ENCODE data around the gene NHERF1. TPM values are rescaled to one million over a fixed set of nuclear protein-coding genes. Genes with fewer than 3 reads are reported as not detected.

The NHERF1 gene
- total and polyA plus RNA-seq, 2 of the 13 experiments (the other 11 are each of a cell fraction or from before 2014, with no cell fraction given): 169 to 269 TPM

DNA sequence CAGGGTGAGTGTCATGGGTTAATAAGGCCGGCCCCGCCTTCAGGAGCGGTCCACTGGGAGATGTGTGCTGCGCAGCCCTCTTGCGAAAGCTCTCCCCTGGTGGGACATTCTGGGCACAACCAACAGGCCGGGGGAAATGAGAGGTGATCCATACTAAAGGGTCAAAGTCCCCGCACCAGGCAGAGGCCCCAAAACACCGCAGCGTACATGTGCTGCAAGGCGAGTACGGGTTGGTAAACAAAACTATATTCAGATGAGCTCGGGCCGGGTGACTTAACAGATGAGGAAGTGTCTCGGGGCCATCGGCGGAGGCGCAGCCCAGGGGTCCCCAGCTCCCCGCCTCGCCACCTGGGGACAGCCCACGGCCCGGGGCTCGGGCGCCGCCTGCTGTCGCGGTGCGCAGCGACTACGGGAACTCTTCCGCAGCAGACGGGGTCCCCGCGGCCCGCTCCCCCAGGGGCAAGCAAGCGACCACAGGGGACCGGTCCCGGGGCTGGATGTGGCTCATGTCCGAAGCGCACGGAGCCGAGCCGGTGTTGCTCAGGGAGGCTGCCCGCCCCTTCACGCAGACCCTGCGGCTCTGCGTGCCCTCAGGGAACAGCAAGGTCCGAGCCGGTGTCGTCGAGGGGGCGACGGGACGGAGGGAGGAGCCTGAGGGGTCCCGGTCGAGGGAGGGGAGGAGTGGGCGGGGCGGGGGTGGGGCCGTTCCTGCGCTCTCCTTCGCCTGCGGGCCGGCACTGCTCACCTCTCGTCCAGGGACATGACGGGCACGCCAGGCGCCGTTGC is 11.7 kb upstream of the NHERF1 start, which contains the start of gene RAB37 (continued):
- peak; percentile 81; the same call in 1 of the 2 replicates for TF ChIP-seq MTA1 (CRISPR knock-in tag; IDR thresholded peaks at IDR 0.05; ENCODE audit: borderline replicate concordance)
- TF ChIP-seq MTF1 (CRISPR knock-in tag; IDR thresholded peaks at IDR 0.05): no peak
- TF ChIP-seq SMAD3 (CRISPR knock-in tag; IDR thresholded peaks at IDR 0.05): peak; percentile 90
- no peak for TF ChIP-seq TP53 (CRISPR knock-in tag; conservative IDR thresholded peaks at IDR 0.05)
- TF ChIP-seq XRCC5 (optimal IDR thresholded peaks at IDR 0.05; ENCODE audit: low read length): peak; percentile 95
- peak; percentile 92 for TF ChIP-seq BHLHE40 (IDR thresholded peaks at IDR 0.05; ENCODE audit: low read length)
- TF ChIP-seq RXRB (CRISPR knock-in tag; IDR thresholded peaks at IDR 0.05; ENCODE audit: borderline replicate concordance): peak; percentile 84
- no peak for TF ChIP-seq REL (CRISPR knock-in tag; conservative IDR thresholded peaks at IDR 0.05)
- TF ChIP-seq, protein P1, sequence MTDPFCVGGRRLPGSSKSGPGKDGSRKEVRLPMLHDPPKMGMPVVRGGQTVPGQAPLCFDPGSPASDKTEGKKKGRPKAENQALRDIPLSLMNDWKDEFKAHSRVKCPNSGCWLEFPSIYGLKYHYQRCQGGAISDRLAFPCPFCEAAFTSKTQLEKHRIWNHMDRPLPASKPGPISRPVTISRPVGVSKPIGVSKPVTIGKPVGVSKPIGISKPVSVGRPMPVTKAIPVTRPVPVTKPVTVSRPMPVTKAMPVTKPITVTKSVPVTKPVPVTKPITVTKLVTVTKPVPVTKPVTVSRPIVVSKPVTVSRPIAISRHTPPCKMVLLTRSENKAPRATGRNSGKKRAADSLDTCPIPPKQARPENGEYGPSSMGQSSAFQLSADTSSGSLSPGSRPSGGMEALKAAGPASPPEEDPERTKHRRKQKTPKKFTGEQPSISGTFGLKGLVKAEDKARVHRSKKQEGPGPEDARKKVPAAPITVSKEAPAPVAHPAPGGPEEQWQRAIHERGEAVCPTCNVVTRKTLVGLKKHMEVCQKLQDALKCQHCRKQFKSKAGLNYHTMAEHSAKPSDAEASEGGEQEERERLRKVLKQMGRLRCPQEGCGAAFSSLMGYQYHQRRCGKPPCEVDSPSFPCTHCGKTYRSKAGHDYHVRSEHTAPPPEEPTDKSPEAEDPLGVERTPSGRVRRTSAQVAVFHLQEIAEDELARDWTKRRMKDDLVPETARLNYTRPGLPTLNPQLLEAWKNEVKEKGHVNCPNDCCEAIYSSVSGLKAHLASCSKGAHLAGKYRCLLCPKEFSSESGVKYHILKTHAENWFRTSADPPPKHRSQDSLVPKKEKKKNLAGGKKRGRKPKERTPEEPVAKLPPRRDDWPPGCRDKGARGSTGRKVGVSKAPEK (CRISPR knock-in tag; IDR thresholded peaks at IDR 0.05; ENCODE audit: borderline replicate concordance): no peak
- TF ChIP-seq, protein P2, sequence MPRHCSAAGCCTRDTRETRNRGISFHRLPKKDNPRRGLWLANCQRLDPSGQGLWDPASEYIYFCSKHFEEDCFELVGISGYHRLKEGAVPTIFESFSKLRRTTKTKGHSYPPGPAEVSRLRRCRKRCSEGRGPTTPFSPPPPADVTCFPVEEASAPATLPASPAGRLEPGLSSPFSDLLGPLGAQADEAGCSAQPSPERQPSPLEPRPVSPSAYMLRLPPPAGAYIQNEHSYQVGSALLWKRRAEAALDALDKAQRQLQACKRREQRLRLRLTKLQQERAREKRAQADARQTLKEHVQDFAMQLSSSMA (CRISPR knock-in tag; IDR thresholded peaks at IDR 0.05): no peak
- TF ChIP-seq, protein P3, sequence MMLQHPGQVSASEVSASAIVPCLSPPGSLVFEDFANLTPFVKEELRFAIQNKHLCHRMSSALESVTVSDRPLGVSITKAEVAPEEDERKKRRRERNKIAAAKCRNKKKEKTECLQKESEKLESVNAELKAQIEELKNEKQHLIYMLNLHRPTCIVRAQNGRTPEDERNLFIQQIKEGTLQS (CRISPR knock-in tag; IDR thresholded peaks at IDR 0.05): no peak; the same call in 1 of the 2 replicates
- peak; percentile 40; the same call in 1 of the 2 replicates for TF ChIP-seq DR1 (CRISPR knock-in tag; IDR thresholded peaks at IDR 0.05)
- TF ChIP-seq ONECUT2 (CRISPR knock-in tag; IDR thresholded peaks at IDR 0.05): peak; percentile 86
- TF ChIP-seq ZNF674 (CRISPR knock-in tag; IDR thresholded peaks at IDR 0.05; ENCODE audit: low read depth): no peak
- TF ChIP-seq FOXP1 (IDR thresholded peaks at IDR 0.05): peak; percentile 78
- peak; percentile 95 for TF ChIP-seq FOXP1 (CRISPR knock-in tag; IDR thresholded peaks at IDR 0.05)
- no peak for TF ChIP-seq SRSF4 (IDR thresholded peaks at IDR 0.05; ENCODE audit: low read depth, low read length, poor library complexity, severe bottlenecking)
- TF ChIP-seq, protein P4, sequence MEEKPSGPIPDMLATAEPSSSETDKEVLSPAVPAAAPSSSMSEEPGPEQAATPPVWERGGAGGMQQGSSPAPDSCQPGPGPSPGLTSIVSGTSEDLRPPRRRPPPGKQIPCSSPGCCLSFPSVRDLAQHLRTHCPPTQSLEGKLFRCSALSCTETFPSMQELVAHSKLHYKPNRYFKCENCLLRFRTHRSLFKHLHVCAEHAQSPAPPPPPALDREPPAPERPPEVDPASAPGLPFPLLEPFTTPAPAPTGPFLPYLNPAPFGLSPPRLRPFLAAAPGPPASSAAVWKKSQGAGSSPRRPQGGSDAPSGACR (CRISPR knock-in tag; IDR thresholded peaks at IDR 0.05): peak; percentile 62; the same call in 1 of the 2 replicates
- no peak; the same call in 1 of the 2 replicates for TF ChIP-seq ZSCAN22 (CRISPR knock-in tag; IDR thresholded peaks at IDR 0.05)
- TF ChIP-seq SALL1 (CRISPR knock-in tag; IDR thresholded peaks at IDR 0.05): peak; percentile 98
- peak; percentile 67; the same call in 1 of the 2 replicates for TF ChIP-seq HOXA5 (CRISPR knock-in tag; IDR thresholded peaks at IDR 0.05)
- TF ChIP-seq HMGA1 (CRISPR knock-in tag; conservative IDR thresholded peaks at IDR 0.05): no peak
- TF ChIP-seq, protein P5, sequence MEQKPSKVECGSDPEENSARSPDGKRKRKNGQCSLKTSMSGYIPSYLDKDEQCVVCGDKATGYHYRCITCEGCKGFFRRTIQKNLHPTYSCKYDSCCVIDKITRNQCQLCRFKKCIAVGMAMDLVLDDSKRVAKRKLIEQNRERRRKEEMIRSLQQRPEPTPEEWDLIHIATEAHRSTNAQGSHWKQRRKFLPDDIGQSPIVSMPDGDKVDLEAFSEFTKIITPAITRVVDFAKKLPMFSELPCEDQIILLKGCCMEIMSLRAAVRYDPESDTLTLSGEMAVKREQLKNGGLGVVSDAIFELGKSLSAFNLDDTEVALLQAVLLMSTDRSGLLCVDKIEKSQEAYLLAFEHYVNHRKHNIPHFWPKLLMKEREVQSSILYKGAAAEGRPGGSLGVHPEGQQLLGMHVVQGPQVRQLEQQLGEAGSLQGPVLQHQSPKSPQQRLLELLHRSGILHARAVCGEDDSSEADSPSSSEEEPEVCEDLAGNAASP (CRISPR knock-in tag; IDR thresholded peaks at IDR 0.05; ENCODE audit: borderline replicate concordance): peak; percentile 83
- peak; percentile 84 for TF ChIP-seq ZNF501 (CRISPR knock-in tag; IDR thresholded peaks at IDR 0.05)
- TF ChIP-seq CCAR2 (optimal IDR thresholded peaks at IDR 0.05; ENCODE audit: low read depth, low read length): peak; percentile 71
- TF ChIP-seq ZNF296 (CRISPR knock-in tag; conservative IDR thresholded peaks at IDR 0.05): 0 out of 2 replicates have a peak, but pooled peaks have one; percentile 50
